OCI-LY3 (cell line): Measurements from ENCODE around the gene NBEA.

Experiments
- CTCF ChIP-seq: fragments of 200-600, 300-600 bp; sonication (generic); IDR thresholded peaks from 2 replicates; pipeline ENCODE4 v1.5.1; 2014; ENCODE audit warnings: antibody characterized with exemption, low read length, low read depth
- EZH2phosphoT487 ChIP-seq: fragments of 200-600 bp; shearing (Covaris generic); IDR thresholded peaks from 2 replicates; pipeline ENCODE4 v1.6.1; 2018; ENCODE audit warnings: antibody characterized with exemption, mixed run types, low read depth

DNA sequence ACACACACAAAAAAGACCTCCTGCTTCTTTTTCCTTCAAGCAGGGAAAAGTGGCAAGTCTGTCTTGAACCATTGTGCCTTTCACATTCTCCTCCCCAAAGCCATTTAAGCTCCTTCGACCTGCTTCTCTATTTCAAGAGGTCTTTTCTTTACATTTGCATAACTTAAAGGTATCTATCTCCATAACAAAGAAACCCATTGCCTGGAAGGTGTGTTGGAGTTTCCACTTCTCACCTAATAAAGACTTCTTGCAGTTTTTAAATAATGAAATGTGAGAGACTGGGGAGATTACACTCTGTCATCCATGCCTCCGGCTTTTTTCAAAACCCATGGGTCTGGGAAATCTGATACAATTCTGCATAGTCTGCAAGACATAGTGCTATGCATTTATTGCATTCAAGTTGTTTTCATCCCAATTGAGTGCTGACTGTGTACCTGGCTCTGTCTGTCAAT, 41.8 kb upstream of the NBEA start:
- TF ChIP-seq CTCF = no peak
- TF ChIP-seq EZH2phosphoT487 = no peak
